Stomach (tissue), 9 donors: ENCODE results near the gene CLSTN1. TPM values are rescaled to one million over a fixed set of nuclear protein-coding genes. Genes with fewer than 3 reads are reported as not detected.
"Not testable (repeated sequence)": the region's sequence is repeated elsewhere in the genome, so short reads cannot be mapped to it uniquely, and the experiment has no call there.

Source experiments
- DNase-seq, 2 donors: peaks; one replicate each; pipeline versions ENCODE4 v3.0.0 to v3.0.0-alpha.2; 2013 to 2019
- H3K27ac ChIP-seq, 5 donors: fragments of 200-600 bp in 4 of 5; sonication (generic) in 4 of 5; one replicate each; pipeline ENCODE4 v1.5.1; 2013 to 2019; ENCODE audit warnings: mild to moderate bottlenecking in 1 of 5, moderate library complexity in 1 of 5
- H3K27me3 ChIP-seq, 3 donors: fragments of 200-600 bp; sonication (generic); one replicate each; pipeline ENCODE4 v1.5.1; 2017 to 2019; ENCODE audit warnings: mixed run types in 1 of 3
- H3K36me3 ChIP-seq, 4 donors: fragments of 200-600 bp; sonication (generic); 1 replicate in 3 of 4; 2 replicates in 1 of 4; pipeline ENCODE4 v1.5.1; 2016 to 2019
- H3K4me1 ChIP-seq, 4 donors: fragments of 200-600 bp; sonication (generic); one replicate each; pipeline ENCODE4 v1.5.1; 2016 to 2019
- H3K4me3 ChIP-seq, 4 donors: fragments of 200-600 bp; sonication (generic) in 3 of 4; one replicate each; pipeline ENCODE4 v1.5.1; 2016 to 2019; ENCODE audit warnings: mild to moderate bottlenecking in 1 of 4
- H3K9me3 ChIP-seq, 4 donors: fragments of 200-600 bp; sonication (generic); one replicate each; pipeline ENCODE4 v1.5.1; 2016 to 2019
- CTCF ChIP-seq, 7 experiments: fragments of 450-650 bp in 4 of 7; fragments of 200-600 bp in 3 of 7; sonication (generic) in 3 of 7; IDR thresholded peaks; one replicate each; pipeline ENCODE4 v1.5.1; 2016 to 2019; ENCODE audit warnings: antibody characterized with exemption in 7 of 7, control low read depth in 2 of 7, mild to moderate bottlenecking in 1 of 7
- EP300 ChIP-seq: sonication (generic); formaldehyde crosslinking; IDR thresholded peaks from one replicate; pipeline ENCODE4 v1.6.1; 2017; ENCODE audit warnings: antibody characterized with exemption
- POLR2A ChIP-seq, 4 donors: fragments of 450-650 bp; IDR thresholded peaks; one replicate each; pipeline ENCODE4 v1.6.1; 2016; ENCODE audit warnings: antibody characterized with exemption in 4 of 4, control low read depth in 2 of 4, mild to moderate bottlenecking in 1 of 4, moderate library complexity in 1 of 4
- POLR2AphosphoS5 ChIP-seq, 3 donors: sonication (generic); formaldehyde crosslinking; IDR thresholded peaks; one replicate each; pipeline ENCODE4 v1.6.1; 2016; ENCODE audit warnings: antibody characterized with exemption in 3 of 3
- WGBS, 5 donors: extraction: QIAGEN DNeasy Blood & Tissue Kit in 3 of 5; methylation state at CpG; one replicate each; pipeline versions ENCODE4 v1.1.5 to v1.1.7; 2013 to 2018; 5-methylcytosine and 5-hydroxymethylcytosine counted together
- intact Hi-C: fragments of 100-400 bp; cut with DNase I; formaldehyde crosslinking; loops from one replicate; pipeline ENCODE4 v1.15.1; 2023; ENCODE audit warnings: low total_unique reads
- polyA plus RNA-seq, 3 donors: library from polyadenylated mRNA; stranded (reverse); fragments of 200-250 nt; gene quantifications; one replicate each; pipeline ENCODE4 v1.2.3, GENCODE V29; 2013
- total RNA-seq, 5 donors: library from RNA; depleted of rRNA; stranded (reverse); fragments of >200 nt; gene quantifications; one replicate each; pipeline versions ENCODE4 v1.1.0 to v1.2.3, GENCODE V29; 2014 to 2016
- donor health status: healthy with polysubstance abuse.
- donor health status: Bipolar disorder and iron deficiency.
- donor health status: healthy.

Gene CLSTN1
- total and polyA plus RNA-seq, 8 donors: 10.5 to 156 (median 30.9) TPM

GRCh38 chr1:9753121-9753531 lies 70.6 kb downstream of the CLSTN1 start:
- no peak overlapping the region for H3K4me3 ChIP-seq
- H3K36me3 ChIP-seq: peaks cover 0 to 70% (median 69%) of the 10 kb centered on the region in 4 donors
- DNase-seq: peak in 1 of 2 donors; percentile 44
- no peak overlapping the region for H3K27ac ChIP-seq
- peaks cover 0 to 9% (median 0%) of the 10 kb centered on the region in 4 donors for H3K4me1 ChIP-seq
- intact Hi-C loops: no loop called here
- H3K27me3 ChIP-seq: no peaks in the 10 kb centered on the region
- no peaks in the 10 kb centered on the region for H3K9me3 ChIP-seq
- 78 to 91% (median 85%) methylated on average over 12 of the region's 12 CpGs for WGBS, 5 donors
- TF ChIP-seq CTCF (IDR thresholded peaks at IDR 0.05): no peak
- no peak for TF ChIP-seq POLR2AphosphoS5 (IDR thresholded peaks at IDR 0.05)

GRCh38 chr1:9751971-9752370 lies 71.8 kb downstream of the CLSTN1 start:
- Histone ChIP-seq H3K36me3 (peaks cover 0 to 81% (median 80%) of the 10 kb centered on the region in 4 donors), H3K27me3 (no peaks in the 10 kb centered on the region), H3K27ac (no peak overlapping the region), H3K4me1 (peaks cover 0 to 9% (median 0%) of the 10 kb centered on the region in 4 donors), H3K9me3 (no peaks in the 10 kb centered on the region), H3K4me3 (no peak overlapping the region)
- intact Hi-C loops: no loop called here
- 68 to 75% (median 73%) methylated on average over 3 of the region's 3 CpGs for WGBS, 5 donors
- TF ChIP-seq EP300 (no peak), POLR2AphosphoS5 (IDR thresholded peaks at IDR 0.05) (no peak), POLR2A (IDR thresholded peaks at IDR 0.05) (no peak), CTCF (IDR thresholded peaks at IDR 0.05) (no peak)
- no peak for DNase-seq

GRCh38 chr1:9749361-9749760 lies 74.4 kb downstream of the CLSTN1 start:
- TF ChIP-seq EP300 (no peak), POLR2A (IDR thresholded peaks at IDR 0.05) (no peak), CTCF (IDR thresholded peaks at IDR 0.05) (no peak), POLR2AphosphoS5 (IDR thresholded peaks at IDR 0.05) (no peak)
- WGBS, 5 donors: 96 to 98% (median 97%) methylated on average over 14 of the region's 14 CpGs

GRCh38 chr1:9748391-9748790 lies 75.4 kb downstream of the CLSTN1 start:
- 94 to 95% (median 94%) methylated on average over 9 of the region's 9 CpGs for WGBS, 5 donors
- H3K4me3 ChIP-seq, H3K9me3 ChIP-seq, H3K27me3 ChIP-seq, H3K27ac ChIP-seq, DNase-seq, intact Hi-C loops, H3K4me1 ChIP-seq: not testable (repeated sequence)
- H3K36me3 ChIP-seq: peaks cover 15 to 100% (median 100%) of the 10 kb centered on the region in 4 donors

More at GRCh38 chr1:9749361-9749760, 74.4 kb downstream of the CLSTN1 start:
- no peaks in the 10 kb centered on the region for H3K9me3 ChIP-seq
- DNase-seq: no peak
- H3K4me1 ChIP-seq: no peaks in the 10 kb centered on the region
- intact Hi-C loops: no loop called here
- H3K36me3 ChIP-seq: peaks cover 5 to 100% (median 100%) of the 10 kb centered on the region in 4 donors
- no peak overlapping the region for H3K4me3 ChIP-seq
- no peaks in the 10 kb centered on the region for H3K27me3 ChIP-seq
- H3K27ac ChIP-seq: no peak overlapping the region

- no peaks in the 10 kb centered on the region for H3K4me1 ChIP-seq
- intact Hi-C loops: no loop called here
- H3K9me3 ChIP-seq: no peaks in the 10 kb centered on the region
- peaks cover 21 to 100% (median 100%) of the 10 kb centered on the region in 4 donors for H3K36me3 ChIP-seq
- H3K4me3 ChIP-seq: no peak overlapping the region
- TF ChIP-seq POLR2A (IDR thresholded peaks at IDR 0.05) (no peak), EP300 (no peak), POLR2AphosphoS5 (IDR thresholded peaks at IDR 0.05) (no peak), CTCF (IDR thresholded peaks at IDR 0.05) (no peak)
- no peaks in the 10 kb centered on the region for H3K27me3 ChIP-seq
- H3K27ac ChIP-seq: no peak overlapping the region
- 87 to 92% (median 89%) methylated on average over 7 of the region's 7 CpGs for WGBS, 5 donors
- DNase-seq: no peak
Observed at GRCh38 chr1:9746651-9747050, 77.1 kb downstream of the CLSTN1 start.
